Stimulated activated naive CD4-positive, alpha-beta T cell (primary cell): ENCODE measurements around the gene FLOT2.
A peak's percentile ranks its signal among the peaks of the same experiment; 100 is the strongest.
"Not testable (repeated sequence)": the region's sequence is repeated elsewhere in the genome, so short reads cannot be mapped to it uniquely, and the experiment has no call there.

Experiments used
- DNase-seq, 6 experiments: peaks; one replicate each; lab custom pipeline; 2025; lab: John Stamatoyannopoulos, UW

The FLOT2 gene

DNA sequence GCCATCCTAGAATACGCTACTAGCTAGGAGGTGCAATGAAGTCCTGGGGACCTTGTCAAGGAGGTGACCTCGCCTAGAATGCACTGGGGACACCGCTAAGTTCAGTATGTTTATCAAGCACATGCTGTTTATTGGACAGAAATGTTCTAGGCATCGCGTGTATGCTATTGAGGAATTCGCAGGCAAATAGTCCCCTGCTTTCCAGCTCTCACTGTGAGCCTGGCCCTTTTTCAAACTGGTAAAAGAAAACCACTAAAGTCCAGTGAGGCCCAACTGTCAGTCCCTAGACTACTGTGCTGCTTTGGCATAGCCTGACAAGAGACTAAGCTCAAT, 53.8 kb downstream of the FLOT2 start:
- no peak for DNase-seq

DNA sequence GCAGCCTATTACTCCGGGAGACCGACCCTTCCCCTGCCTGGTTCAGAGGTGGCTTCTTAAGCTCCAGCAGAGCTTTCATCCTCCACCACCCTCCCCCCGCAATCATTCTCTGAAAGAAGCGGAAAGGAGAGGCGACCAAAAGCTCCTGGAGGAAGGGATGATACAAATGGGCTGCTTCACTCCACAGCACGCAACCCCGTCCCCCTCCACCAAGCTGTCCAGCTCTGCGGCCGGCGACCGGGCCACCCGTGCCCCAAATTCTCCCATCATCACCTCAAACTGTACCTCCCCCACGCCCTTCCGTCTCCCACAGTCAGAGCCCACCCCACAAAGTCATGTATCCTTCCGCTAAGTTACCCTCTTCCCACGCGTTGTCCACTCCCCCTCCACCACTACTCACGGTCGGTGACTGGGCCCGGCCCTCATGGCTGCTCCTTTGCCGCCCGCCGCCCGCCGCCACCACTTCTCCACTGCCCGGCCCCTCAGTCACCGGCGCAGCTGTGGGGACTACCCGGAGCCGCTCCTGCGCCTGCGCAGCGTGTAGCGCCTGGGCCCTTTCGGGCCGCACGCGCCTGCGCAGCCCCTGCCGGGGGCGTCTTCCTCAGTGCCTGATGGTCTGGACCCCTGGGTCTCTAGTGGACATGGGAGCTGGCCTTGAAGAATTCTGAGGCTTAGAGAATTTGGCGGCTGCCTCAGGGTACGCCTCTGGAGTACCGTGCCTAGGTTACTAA, 55.1 kb downstream of the FLOT2 start, which contains the start of gene FAM222B:
Gene FAM222B, minus strand, starts transcription at position 509 of the 731 bp plus-strand sequence. CDS start 76,123 bp downstream, outside the sequence.
- peak; percentile 69 to 84 (median 80) for DNase-seq

DNA sequence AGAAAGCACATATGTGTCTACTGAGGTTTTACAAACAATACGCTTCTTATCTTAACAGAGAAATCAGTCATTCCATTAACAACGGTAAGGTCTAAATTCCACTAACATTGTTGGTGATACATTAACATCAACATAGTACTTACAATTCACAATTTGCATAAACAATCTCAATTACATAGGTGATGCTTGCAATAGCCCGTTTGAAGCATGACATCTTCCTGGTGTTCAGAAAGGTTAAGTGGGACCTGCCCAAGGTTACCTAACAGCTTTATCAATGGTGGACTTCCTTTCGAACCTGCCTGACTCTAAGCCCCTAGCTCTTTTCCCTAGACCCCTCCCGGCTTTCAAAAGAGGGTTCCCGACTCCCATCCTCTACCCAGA, 55.6 kb downstream of the FLOT2 start:
- no peak for DNase-seq

DNA sequence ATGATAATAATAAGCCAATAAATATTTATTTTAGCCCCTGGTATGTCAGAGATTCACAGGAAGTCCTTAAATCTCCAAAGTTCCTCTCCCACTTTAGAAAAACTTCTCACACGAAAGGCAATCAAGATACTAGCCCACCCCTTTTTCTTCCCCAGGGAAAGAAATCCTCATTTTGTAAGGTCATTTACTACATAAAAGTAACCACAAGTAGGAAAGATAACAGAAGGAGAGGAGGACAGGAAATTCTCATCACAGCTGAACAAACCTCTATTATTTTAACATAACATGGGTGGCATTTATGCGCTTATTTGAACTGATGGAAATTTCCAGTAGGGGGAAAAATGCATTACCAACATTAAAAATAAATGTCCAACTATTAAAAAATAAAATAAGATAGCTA, 58.3 kb downstream of the FLOT2 start:
- DNase-seq, result no peak

DNA sequence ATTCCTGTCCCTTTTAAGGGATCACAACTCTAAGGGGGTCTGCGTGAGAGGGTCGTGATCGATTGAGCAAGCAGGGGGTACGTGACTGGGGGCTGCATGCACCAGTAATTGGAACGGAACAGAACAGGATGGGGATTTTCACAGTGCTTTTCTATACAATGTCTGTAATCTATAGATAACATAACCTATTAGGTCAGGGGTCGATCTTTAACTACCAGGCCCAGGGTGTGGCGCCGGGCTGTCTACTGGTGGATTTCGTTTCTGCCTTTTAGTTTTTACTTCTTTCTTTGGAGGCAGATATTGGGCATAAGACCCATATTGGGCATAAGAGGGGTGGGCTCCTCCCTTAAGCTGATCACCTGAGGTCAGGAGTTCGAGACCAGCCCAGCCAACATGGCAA, 61.0 kb downstream of the FLOT2 start:
- DNase-seq, result not testable (repeated sequence)

DNA sequence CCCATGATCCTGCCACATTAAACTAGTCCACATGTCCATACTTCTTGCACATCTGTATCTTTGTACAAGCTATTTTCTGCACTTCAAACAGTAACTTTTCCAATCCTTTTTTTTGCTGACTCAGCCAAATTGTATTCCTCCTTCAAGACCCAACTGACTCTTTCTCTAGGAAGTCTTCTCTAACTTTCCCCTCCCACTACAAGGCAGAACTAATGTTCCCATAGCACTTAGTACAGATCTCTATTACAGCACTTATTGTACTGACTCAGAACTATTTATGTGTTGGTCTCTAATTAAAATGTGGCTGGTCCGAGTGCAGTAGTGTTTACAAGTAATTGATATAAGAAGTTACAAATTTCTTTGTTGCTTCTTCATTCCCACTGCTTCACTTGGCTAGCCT, 63.1 kb downstream of the FLOT2 start:
- DNase-seq, result no peak
